Adipocyte (in vitro differentiated cells): Measurements from ENCODE around the gene TMEM132C.

Experiments used
- DNase-seq: peaks from one replicate; pipeline ENCODE4 v3.0.0-alpha.2; 2015; ENCODE audit warnings: low read depth
- H3K27me3 ChIP-seq: replicated peaks from 2 replicates; pipeline ENCODE4 v1.7.0; 2013; ENCODE audit warnings: mild to moderate bottlenecking, low read length, moderate library complexity; ENCODE audit not compliant: control insufficient read depth, insufficient read depth
- H3K36me3 ChIP-seq: 2 replicates; pipeline ENCODE4 v1.7.0; 2013; ENCODE audit warnings: low read length, mild to moderate bottlenecking, moderate library complexity; ENCODE audit not compliant: control insufficient read depth, insufficient read depth, severe bottlenecking
- H3K4me1 ChIP-seq: 2 replicates; pipeline ENCODE4 v1.7.0; 2013; ENCODE audit warnings: mild to moderate bottlenecking, low read length, moderate library complexity; ENCODE audit not compliant: control insufficient read depth, insufficient read depth
- H3K4me3 ChIP-seq: 2 replicates; pipeline ENCODE4 v1.7.0; 2013; ENCODE audit warnings: mild to moderate bottlenecking, low read length, moderate library complexity
- H3K9ac ChIP-seq: 2 replicates; pipeline ENCODE4 v1.7.0; 2013; ENCODE audit warnings: mild to moderate bottlenecking, low read length, moderate library complexity
- H3K9me3 ChIP-seq: 2 replicates; pipeline ENCODE4 v1.7.0; 2013; ENCODE audit warnings: mild to moderate bottlenecking, low read length, moderate library complexity; ENCODE audit not compliant: control insufficient read depth

TMEM132C gene

GRCh38 chr12:128698301-128698972, 431.5 kb downstream of the TMEM132C start:
- Histone ChIP-seq H3K27me3 (no peaks in the 10 kb centered on the region), H3K36me3 (no peaks in the 10 kb centered on the region)
- no peak for DNase-seq

DNA sequence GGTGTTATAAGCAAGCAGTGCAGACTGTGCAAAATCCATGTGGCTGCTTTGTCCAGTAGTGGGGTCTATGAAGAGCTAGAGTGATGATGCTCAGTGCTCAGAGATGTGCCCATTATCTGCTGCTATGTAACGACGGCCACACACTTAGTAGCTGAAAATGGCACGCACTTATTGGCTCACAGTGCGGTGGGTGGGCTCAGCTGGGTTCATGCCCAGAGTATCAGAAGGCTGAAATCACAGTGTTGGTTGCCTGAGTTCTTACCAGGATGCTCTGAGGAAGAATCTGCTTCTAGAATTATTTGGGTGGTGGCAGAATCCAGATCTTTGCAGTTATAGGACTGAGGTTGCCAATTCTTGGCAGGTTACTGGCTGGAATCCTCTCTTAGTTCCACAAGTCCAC, 432.1 kb downstream of the TMEM132C start:
- Histone ChIP-seq H3K36me3 (no peaks in the 10 kb centered on the region), H3K4me3 (no peak overlapping the region), H3K27me3 (no peaks in the 10 kb centered on the region), H3K4me1 (no peaks in the 10 kb centered on the region), H3K9me3 (no peaks in the 10 kb centered on the region), H3K9ac (no peak overlapping the region)
- no peak for DNase-seq

More at GRCh38 chr12:128698301-128698972, 431.5 kb downstream of the TMEM132C start:
- no peak overlapping the region for H3K4me3 ChIP-seq
- H3K9me3 ChIP-seq = no peaks in the 10 kb centered on the region
- no peaks in the 10 kb centered on the region for H3K4me1 ChIP-seq
- no peak overlapping the region for H3K9ac ChIP-seq

- Histone ChIP-seq H3K4me3 (no peak overlapping the region), H3K9ac (no peak overlapping the region), H3K9me3 (no peaks in the 10 kb centered on the region), H3K4me1 (no peaks in the 10 kb centered on the region), H3K27me3 (no peaks in the 10 kb centered on the region), H3K36me3 (no peaks in the 10 kb centered on the region)
- no peak for DNase-seq
These were observed 435.4 kb downstream of the TMEM132C start for GRCh38 chr12:128702371-128702770.

DNA sequence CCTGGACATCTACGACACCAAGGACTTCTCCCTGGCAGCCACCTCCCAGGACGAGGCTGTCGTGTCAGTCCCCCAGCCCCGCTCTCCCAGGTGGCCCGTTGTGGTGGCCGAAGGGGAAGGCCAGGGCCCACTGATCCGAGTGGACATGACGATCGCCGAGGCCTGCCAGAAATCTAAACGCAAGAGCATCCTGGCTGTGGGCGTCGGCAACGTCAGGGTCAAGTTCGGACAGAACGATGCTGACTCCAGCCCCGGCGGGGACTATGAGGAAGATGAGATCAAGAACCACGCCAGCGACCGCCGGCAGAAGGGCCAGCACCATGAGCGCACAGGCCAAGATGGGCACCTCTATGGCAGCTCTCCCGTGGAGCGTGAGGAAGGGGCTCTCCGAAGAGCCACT, 438.2 kb downstream of the TMEM132C start:
- H3K9me3 ChIP-seq = no peaks in the 10 kb centered on the region
- no peak overlapping the region for H3K9ac ChIP-seq
- H3K4me1 ChIP-seq = no peaks in the 10 kb centered on the region
- no peak overlapping the region for H3K4me3 ChIP-seq
- H3K27me3 ChIP-seq = no peaks in the 10 kb centered on the region
- H3K36me3 ChIP-seq = no peaks in the 10 kb centered on the region
- DNase-seq = no peak

GRCh38 chr12:128707488-128707887, 440.5 kb downstream of the TMEM132C start:
- Histone ChIP-seq H3K4me1 (no peaks in the 10 kb centered on the region), H3K4me3 (no peak overlapping the region), H3K9ac (no peak overlapping the region), H3K9me3 (no peaks in the 10 kb centered on the region), H3K36me3 (no peaks in the 10 kb centered on the region), H3K27me3 (no peaks in the 10 kb centered on the region)
- DNase-seq = no peak

DNA sequence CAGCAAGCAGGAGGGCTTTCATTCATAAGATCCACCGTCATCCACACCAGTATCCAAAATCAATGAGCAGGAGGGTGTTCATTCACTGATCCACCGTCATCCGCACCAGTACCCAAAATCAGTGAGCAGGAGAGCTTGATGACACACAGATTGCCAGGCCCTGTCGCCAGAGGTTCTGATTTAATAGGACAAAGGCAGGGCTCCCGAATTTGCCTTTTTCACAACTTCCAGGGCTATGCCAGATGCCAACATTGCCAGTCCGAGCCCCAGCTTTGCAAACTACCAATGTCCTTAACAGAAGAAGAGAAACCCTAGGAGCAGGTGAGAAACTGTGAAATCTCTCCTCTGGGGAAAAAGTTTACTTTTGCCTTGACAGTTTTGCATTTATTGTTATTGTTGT, 441.8 kb downstream of the TMEM132C start:
- no peak for DNase-seq
- Histone ChIP-seq H3K4me3 (no peak overlapping the region), H3K36me3 (no peaks in the 10 kb centered on the region), H3K27me3 (no peaks in the 10 kb centered on the region), H3K9ac (no peak overlapping the region), H3K4me1 (no peaks in the 10 kb centered on the region), H3K9me3 (peaks cover 2% of the 10 kb centered on the region)

GRCh38 chr12:128709660-128710059, 442.7 kb downstream of the TMEM132C start:
- H3K4me3 ChIP-seq = no peak overlapping the region
- no peaks in the 10 kb centered on the region for H3K36me3 ChIP-seq
- peaks cover 2% of the 10 kb centered on the region for H3K9me3 ChIP-seq
- DNase-seq = no peak
- no peak overlapping the region for H3K9ac ChIP-seq
- no peaks in the 10 kb centered on the region for H3K27me3 ChIP-seq
- H3K4me1 ChIP-seq = no peaks in the 10 kb centered on the region

GRCh38 chr12:128711486-128711885, 444.5 kb downstream of the TMEM132C start:
- no peaks in the 10 kb centered on the region for H3K27me3 ChIP-seq
- no peaks in the 10 kb centered on the region for H3K4me1 ChIP-seq
- no peaks in the 10 kb centered on the region for H3K36me3 ChIP-seq
- H3K9ac ChIP-seq = no peak overlapping the region
- H3K9me3 ChIP-seq = peaks cover 2% of the 10 kb centered on the region
- no peak overlapping the region for H3K4me3 ChIP-seq
- DNase-seq = no peak

GRCh38 chr12:128712622-128713021, 445.7 kb downstream of the TMEM132C start:
- H3K4me1 ChIP-seq = no peaks in the 10 kb centered on the region
- H3K4me3 ChIP-seq = no peak overlapping the region
- no peaks in the 10 kb centered on the region for H3K27me3 ChIP-seq
- DNase-seq = no peak
- peaks cover 2% of the 10 kb centered on the region for H3K9me3 ChIP-seq
- H3K9ac ChIP-seq = no peak overlapping the region
- no peaks in the 10 kb centered on the region for H3K36me3 ChIP-seq

DNA sequence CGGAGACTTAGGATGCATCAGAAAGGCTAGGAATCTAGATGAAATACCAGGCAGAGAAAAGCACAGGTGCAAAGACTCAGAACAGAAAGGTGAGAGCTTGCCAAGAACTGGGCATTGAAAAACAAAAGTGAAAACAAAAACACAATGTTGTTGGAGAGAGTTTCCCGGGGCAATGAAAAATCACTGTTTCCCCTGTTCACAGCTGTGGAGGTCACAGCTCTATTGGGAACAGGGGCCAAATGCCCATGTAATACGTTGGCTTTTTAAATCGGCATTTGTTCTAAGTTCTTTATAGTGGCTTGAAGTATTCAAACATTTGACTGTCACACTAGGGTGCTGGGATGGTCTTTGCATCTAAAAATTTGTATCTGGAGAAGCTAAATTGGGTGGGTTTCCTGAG, 448.5 kb downstream of the TMEM132C start:
- Histone ChIP-seq H3K36me3 (no peaks in the 10 kb centered on the region), H3K9me3 (peaks cover 2% of the 10 kb centered on the region), H3K27me3 (no peaks in the 10 kb centered on the region), H3K9ac (no peak overlapping the region), H3K4me1 (no peaks in the 10 kb centered on the region), H3K4me3 (no peak overlapping the region)
- DNase-seq = no peak

DNA sequence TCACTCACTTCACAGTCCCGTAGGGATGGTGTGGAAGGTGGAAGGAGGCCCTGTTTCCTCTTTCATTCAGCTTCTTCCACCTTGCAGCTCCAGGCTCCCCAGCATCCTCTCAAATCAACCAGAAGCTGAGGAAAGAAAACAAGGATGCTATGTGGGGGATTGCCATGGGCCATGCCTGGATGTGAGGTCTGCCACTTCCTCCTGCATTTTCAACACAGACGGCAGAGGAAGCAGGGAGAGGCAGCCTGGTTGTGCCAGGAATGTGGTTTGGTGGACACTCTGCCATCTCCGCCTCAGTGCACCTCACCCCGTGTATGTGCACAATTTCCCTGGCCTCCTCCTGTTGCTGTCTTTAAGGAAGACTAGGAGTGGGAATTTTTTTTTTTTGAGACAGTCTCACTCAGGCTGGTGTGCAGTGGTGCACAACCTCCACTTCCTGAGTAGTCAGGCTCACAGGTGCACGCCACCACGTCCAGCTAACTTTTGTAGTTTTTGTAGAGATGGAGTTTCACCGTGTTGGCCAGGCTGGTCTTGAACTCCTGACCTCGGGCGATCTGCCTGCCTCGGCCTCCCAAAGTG, 457.6 kb downstream of the TMEM132C start:
- Histone ChIP-seq H3K4me1 (no peaks in the 10 kb centered on the region), H3K36me3 (no peaks in the 10 kb centered on the region), H3K9me3 (no peaks in the 10 kb centered on the region), H3K4me3 (no peak overlapping the region), H3K27me3 (no peaks in the 10 kb centered on the region), H3K9ac (no peak overlapping the region)
- DNase-seq = no peak

DNA sequence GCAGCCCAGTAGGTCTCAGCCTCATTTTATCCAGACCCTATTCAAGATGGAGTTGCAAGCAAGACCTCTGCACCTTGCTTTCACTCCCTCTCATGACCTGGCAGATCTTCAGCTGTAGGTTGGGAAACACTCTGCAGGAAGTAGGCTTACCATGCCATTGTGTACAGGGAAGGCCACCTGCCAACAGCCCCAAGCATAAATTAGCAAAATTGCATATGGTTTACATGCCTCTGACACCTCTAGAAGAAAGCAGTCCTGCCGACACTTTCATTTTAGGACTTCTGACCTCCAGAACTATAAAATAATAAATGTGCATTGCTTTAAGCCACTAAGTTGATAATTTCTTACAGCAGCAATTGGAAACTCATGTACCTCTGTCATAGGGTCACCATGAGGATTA, 459.9 kb downstream of the TMEM132C start:
- no peaks in the 10 kb centered on the region for H3K4me1 ChIP-seq
- no peak for DNase-seq
- H3K9ac ChIP-seq = no peak overlapping the region
- H3K27me3 ChIP-seq = peaks cover 1% of the 10 kb centered on the region
- H3K9me3 ChIP-seq = no peaks in the 10 kb centered on the region
- H3K4me3 ChIP-seq = no peak overlapping the region
- H3K36me3 ChIP-seq = no peaks in the 10 kb centered on the region
